Breast epithelium (tissue), 3 donors: ENCODE results near the gene YLPM1.

ENCODE experiments used
- POLR2A ChIP-seq: fragments of 450-650 bp; IDR thresholded peaks from one replicate; pipeline ENCODE4 v1.6.1; 2016; ENCODE audit warnings: antibody characterized with exemption, mild to moderate bottlenecking, moderate library complexity
- POLR2AphosphoS5 ChIP-seq, 3 donors: sonication (generic); formaldehyde crosslinking; IDR thresholded peaks; one replicate each; pipeline ENCODE4 v1.6.1; 2017; ENCODE audit warnings: antibody characterized with exemption in 3 of 3
- TF ChIP-seq, protein P1 (sequence below), 3 donors: fragments of 450-650 bp; IDR thresholded peaks; one replicate each; pipeline ENCODE4 v1.5.1; 2016 to 2017; ENCODE audit warnings: antibody characterized with exemption in 3 of 3, mild to moderate bottlenecking in 3 of 3, moderate library complexity in 3 of 3

- TF ChIP-seq, protein P1, sequence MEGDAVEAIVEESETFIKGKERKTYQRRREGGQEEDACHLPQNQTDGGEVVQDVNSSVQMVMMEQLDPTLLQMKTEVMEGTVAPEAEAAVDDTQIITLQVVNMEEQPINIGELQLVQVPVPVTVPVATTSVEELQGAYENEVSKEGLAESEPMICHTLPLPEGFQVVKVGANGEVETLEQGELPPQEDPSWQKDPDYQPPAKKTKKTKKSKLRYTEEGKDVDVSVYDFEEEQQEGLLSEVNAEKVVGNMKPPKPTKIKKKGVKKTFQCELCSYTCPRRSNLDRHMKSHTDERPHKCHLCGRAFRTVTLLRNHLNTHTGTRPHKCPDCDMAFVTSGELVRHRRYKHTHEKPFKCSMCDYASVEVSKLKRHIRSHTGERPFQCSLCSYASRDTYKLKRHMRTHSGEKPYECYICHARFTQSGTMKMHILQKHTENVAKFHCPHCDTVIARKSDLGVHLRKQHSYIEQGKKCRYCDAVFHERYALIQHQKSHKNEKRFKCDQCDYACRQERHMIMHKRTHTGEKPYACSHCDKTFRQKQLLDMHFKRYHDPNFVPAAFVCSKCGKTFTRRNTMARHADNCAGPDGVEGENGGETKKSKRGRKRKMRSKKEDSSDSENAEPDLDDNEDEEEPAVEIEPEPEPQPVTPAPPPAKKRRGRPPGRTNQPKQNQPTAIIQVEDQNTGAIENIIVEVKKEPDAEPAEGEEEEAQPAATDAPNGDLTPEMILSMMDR (IDR thresholded peaks at IDR 0.05), result no peak
- no peak for TF ChIP-seq POLR2AphosphoS5 (IDR thresholded peaks at IDR 0.05)
- no peak for TF ChIP-seq POLR2A
These were observed 112.1 kb downstream of the YLPM1 start for GRCh38 chr14:74875204-74875603.
